ENCODE measurements around the gene HNRNPA0. TPM values are rescaled to one million over a fixed set of nuclear protein-coding genes. Genes with fewer than 3 reads are reported as not detected.

The HNRNPA0 gene
- total RNA-seq, 1 experiment from 2014 or later: 14.3 TPM

Other genes with a start within 250 kb of the HNRNPA0 start
- gene KLHL3, start 18.3 kb downstream of the HNRNPA0 start, total RNA-seq (2014; rRNA removed; shearing (Covaris generic)): 3.2 and 5.0 TPM in 2 replicates
- gene MYOT, start 113.5 kb upstream of the HNRNPA0 start, total RNA-seq (2014; rRNA removed; shearing (Covaris generic)): not detected in 2 replicates
- gene PKD2L2, start 135.1 kb upstream of the HNRNPA0 start, total RNA-seq (2014; rRNA removed; shearing (Covaris generic)): not detected in 2 replicates